NCI-H2107 treated with DMSO at 0.1 percent for 48 hours (cell line): ENCODE results near the gene ORMDL1.

Source experiments
- DNase-seq: peaks from one replicate; lab custom pipeline; 2025; ENCODE audit not compliant: unreplicated experiment; lab: John Stamatoyannopoulos, UW

ORMDL1 gene, protein sequence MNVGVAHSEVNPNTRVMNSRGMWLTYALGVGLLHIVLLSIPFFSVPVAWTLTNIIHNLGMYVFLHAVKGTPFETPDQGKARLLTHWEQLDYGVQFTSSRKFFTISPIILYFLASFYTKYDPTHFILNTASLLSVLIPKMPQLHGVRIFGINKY

DNA sequence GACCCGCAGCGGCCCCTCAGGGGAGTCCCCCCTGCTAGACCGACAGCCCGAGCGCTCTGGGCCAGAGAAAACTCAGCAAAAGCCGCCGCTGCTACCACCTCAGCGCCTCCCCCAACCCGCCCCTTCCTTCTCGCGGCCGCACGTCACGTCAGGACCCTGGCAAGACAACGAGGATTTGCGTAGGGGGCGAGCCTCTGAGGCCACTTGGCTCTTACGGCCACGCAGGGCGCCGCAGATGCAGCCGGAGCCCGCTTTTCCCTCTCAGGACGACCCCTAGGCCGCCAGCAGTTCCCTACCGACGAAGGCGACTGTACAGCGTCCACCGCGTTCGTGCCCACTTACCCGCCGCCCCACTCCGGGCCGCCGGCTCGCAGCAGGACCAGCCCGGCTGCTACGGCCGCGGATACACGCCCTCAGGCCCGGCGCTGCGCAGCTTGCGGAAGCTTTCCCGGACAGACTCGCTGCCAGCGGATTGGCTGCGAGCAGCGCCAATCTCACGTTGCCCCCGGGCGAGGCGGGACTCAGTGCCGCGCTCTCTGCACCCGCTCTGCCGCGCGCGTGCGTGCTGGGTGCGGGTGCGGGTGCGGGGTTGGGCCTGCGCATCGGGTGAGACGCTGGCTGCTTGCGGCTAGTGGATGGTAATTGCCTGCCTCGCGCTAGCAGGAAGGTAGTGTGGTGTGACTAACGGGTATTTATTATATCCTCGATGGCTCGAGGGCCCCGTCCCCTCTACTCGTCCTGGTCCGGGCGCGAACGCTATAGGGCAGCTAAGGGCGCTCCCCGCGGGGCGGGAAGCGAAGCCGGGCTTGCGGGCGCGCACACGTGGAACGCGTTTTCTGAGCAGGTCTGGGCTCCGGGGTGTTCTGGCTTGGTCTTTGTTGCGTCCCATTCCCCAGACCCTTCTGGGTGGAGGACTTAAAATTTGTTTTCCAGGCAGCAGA is at the start of gene ORMDL1, which contains the start of gene PMS1:
TSS of gene ORMDL1 (minus strand) at position 413 of the 941 bp plus-strand sequence. CDS start 1,744 bp downstream, outside the sequence.
TSS of gene PMS1 (plus strand) at position 524 of the 941 bp plus-strand sequence. CDS start 7,360 bp downstream, outside the sequence.
- DNase-seq = peak; percentile 88

- DNase-seq = peak; percentile 22
These were observed 46.4 kb upstream of the ORMDL1 start for GRCh38 chr2:189830510-189830909.

GRCh38 chr2:189829102-189829833 is 45.1 kb upstream of the ORMDL1 start:
- DNase-seq = no peak

GRCh38 chr2:189826039-189826438 is 41.9 kb upstream of the ORMDL1 start:
- no peak for DNase-seq

GRCh38 chr2:189824694-189825396 is 40.7 kb upstream of the ORMDL1 start:
- DNase-seq = no peak

DNA sequence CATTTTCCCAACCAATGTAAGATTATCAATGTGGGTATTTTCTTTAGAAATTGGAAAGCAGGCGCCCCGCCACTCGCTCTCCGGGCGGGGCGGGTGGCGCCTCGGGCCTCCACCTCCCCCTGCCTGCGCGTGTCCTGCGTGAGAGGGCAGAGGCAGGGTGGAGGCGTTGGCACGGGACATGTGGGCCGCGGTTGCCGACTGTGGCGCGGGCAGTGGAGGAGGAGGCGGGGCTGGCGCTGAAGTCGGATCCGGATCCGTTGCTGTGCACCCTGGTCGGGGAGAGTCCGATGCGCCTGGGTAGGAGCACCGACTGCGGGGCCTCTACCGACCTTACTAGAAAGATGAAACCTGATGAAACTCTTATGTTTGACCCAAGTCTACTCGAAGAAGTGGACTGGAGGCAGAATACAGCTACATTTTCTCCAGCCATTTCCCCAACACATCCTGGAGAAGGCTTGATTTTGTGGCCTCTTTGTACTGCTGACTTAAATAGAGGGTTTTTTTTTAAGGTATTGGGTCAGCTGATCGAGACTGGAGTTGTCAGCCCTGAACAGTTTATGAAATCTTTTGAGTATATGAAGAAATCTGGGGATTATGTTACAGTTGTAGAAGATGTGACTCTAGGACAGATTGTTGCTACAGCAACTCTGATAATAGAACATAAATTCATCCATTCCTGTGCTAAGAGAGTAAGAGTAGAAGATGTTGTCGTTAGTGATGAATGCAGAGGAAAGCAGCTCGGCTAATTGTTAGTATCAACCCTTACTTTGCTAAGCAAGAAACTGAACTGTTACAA is 38.0 kb upstream of the ORMDL1 start:
- no peak for DNase-seq

DNA sequence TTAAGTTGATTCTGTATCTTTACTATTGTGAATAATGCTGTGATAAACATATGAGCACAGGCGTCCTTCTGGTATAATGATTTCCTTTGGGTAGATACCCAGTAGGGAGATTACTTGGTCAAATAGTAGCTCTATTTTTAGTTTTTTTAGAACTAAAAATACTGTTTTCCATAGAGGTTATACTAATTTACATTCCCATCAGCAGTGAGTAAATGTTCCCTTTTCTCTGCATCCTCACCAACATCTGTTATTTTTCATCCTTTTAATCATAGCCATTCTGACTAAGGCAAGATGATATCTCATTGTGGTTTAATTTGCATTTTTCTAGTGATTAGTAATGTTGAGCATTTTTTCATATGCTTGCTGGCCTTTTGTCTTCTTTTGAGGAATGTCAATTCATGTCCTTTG is 35.2 kb upstream of the ORMDL1 start:
- no peak for DNase-seq

GRCh38 chr2:189818249-189819038 is 34.3 kb upstream of the ORMDL1 start:
- no peak for DNase-seq

DNA sequence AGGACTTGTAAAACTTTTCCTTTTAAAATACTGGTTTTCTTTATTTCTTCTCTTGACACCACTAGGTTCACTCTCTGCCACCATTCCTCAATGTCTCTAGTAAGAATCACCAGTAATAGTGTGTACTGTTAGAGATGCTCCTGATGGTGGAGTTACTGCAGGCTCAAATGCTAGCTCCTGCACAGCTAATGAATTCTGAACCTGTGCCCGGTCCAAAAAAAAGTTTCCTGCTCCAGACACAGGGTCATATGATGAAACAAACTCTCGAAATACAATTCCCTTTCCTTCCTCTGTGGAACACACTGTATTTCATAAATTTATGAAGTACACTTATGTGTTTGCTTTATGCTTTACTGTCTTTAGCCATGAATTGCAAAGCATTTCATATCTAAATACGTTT is 19.3 kb upstream of the ORMDL1 start:
- DNase-seq = no peak

- DNase-seq = no peak
These were observed 18.3 kb upstream of the ORMDL1 start for GRCh38 chr2:189802396-189802912.

- no peak for DNase-seq
These were observed 15.4 kb upstream of the ORMDL1 start for GRCh38 chr2:189799531-189799930.

GRCh38 chr2:189799030-189799331 is 14.8 kb upstream of the ORMDL1 start:
- no peak for DNase-seq

DNA sequence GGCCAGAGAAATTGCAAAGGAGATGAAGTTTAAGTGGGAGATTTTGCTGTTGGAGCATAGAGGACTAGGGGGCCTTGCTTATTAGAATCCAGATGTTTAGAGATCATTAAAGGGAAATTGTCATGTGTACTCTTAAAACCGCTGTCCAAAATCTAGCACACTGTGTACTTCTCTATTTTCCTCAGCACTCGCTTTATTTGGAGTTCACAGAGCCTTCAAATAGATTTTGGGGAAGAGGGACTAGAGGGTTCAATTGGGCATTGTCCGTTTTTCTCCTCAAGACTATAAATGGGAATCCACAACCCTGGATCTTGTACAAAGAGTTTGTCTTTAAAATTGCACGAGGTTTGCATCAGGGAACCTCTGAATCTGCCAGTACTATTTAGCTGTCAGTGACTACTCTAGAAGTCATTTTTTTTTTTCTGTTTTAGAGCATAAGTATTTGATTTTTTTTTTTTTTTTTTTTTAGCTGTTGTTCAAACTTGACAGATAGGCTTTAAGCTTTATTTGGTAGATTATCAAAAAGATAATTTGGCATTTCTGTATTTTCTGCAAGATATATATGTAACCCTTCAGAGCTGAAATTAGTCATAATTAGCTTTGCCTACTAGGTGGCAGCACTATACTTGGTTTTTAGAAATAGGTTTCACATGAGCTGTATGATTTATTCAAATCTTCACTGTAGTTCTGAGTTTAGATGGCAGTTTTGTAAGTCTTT is 14.3 kb upstream of the ORMDL1 start:
- DNase-seq = peak; percentile 20

- DNase-seq = no peak
These were observed 13.8 kb upstream of the ORMDL1 start for GRCh38 chr2:189797902-189798301.

GRCh38 chr2:189794310-189794709 is 10.2 kb upstream of the ORMDL1 start:
- no peak for DNase-seq

DNA sequence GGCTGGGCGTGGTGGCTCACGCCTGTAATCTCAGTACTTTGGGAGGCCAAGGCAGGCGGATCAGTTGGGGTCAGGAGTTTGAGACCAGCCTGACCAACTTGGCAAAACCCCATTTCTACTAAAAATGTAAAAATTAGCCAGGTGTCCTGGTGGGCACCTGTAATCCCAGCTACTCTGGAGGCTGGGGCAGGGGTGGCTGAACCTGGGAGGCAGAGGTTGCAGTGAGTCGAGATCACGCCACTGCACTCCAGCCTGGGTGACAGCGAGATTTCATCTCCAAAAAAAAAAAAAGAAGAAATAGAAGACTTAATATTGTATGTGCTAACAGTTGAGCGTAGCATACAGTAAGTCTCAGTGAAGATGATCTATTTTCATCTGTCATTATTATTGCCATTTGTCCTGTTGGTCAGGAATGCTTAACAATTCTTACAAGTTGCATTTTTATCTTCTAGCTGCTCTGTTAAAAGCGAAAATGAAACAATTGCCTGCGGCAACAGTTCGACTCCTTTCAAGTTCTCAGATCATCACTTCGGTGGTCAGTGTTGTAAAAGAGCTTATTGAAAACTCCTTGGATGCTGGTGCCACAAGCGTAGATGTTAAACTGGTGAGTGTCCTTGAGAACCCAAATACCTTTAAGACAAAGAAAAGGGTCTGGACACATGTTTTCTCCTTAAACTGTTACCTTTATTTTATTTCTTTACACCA is 7.4 kb upstream of the ORMDL1 start:
- no peak for DNase-seq

DNA sequence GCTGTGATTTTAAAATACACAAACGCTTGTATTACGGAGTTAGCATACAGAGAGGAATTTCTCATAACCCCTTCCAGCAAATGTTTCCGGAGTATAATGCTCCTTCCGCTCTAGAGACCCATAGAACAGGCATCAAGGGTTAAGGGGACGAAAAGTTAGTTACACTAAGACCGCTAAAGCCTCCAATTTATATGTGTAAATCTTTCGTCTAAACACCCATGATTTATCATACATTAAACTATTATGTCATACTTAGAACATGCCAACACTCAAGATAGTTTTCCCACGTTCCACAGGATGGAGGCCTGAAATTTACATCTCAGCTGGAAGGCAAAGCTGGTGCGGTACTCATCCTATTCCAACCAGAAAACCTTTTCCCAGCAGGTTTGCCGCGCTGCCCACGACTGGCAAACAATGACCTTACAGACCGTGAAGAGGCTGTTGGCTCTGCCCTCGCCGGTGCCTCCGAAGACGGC is 650 bp downstream of the ORMDL1 start:
- peak; percentile 11 for DNase-seq

DNA sequence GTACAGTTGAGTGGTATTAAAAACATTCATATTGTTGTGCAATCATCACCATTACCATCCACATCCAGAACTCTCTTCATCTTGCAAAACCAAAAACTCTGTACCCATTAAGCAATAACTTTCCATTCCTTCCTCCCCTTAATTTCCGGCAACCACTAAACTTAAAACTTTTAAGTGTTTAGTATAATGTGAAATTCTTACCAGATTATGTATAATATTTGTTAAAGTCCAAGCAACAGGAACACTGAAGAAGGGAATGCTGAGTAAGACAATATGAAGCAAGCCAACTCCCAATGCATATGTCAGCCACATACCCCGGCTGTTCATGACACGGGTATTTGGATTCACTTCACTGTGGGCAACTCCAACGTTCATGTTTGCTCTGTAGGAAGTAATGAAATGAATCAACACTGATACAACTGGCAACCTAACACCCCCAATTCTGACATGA is 1.9 kb downstream of the ORMDL1 start:
- DNase-seq = no peak
